K562 (cell line): ENCODE measurements around the gene CTSW. TPM values are rescaled to one million over a fixed set of nuclear protein-coding genes. Genes with fewer than 3 reads are reported as not detected.

ENCODE experiments used
- CBX1 ChIP-seq: sonication (generic); IDR thresholded peaks from 2 replicates; pipeline ENCODE4 v1.6.1; 2016; ENCODE audit warnings: antibody characterized with exemption, low read depth, mild to moderate bottlenecking
- GABPB2 ChIP-seq: fragments of 250-450 bp; sonication (Bioruptor Pico); conservative IDR thresholded peaks from 2 replicates; pipeline ENCODE4 v1.5.1; 2021; ENCODE audit warnings: mild to moderate bottlenecking
- JUN ChIP-seq, 2 experiments: sonication (generic) in 1 of 2; formaldehyde crosslinking in 1 of 2; IDR thresholded peaks; 2 replicates each; pipeline versions ENCODE4 v1.6.1 to v1.8.0; 2012 to 2022; ENCODE audit warnings: borderline replicate concordance in 2 of 2, mild to moderate bottlenecking in 2 of 2, improper control_type of control experiment in 1 of 2, low read depth in 1 of 2, low read length in 1 of 2, missing genetic modification reagents in 1 of 2
- JUND ChIP-seq, 2 experiments: IDR thresholded peaks; 2 replicates in 1 of 2; 3 replicates in 1 of 2; pipeline ENCODE4 v1.6.1; 2011; ENCODE audit warnings: borderline replicate concordance in 2 of 2, low read depth in 2 of 2, low read length in 2 of 2, improper control_type of control experiment in 1 of 2, missing biosample characterization in 1 of 2, missing genetic modification characterization in 1 of 2, missing genetic modification reagents in 1 of 2
- KLF10 ChIP-seq: fragments of 250-450 bp; sonication (Bioruptor Pico); IDR thresholded peaks from 2 replicates; pipeline ENCODE4 v1.6.1; 2021; ENCODE audit warnings: matching md5 sums
- RAD21 ChIP-seq, 2 experiments: fragments of 250-450 bp in 1 of 2; fragments of 450-650 bp in 1 of 2; sonication (Bioruptor Pico) in 1 of 2; formaldehyde crosslinking in 1 of 2; IDR thresholded peaks in 1 of 2; conservative IDR thresholded peaks in 1 of 2; 2 replicates each; pipeline versions ENCODE4 v1.4.0 to v1.8.0; 2020 to 2022; ENCODE audit warnings: mild to moderate bottlenecking in 2 of 2, moderate library complexity in 1 of 2
- TGIF2 ChIP-seq: sonication (generic); formaldehyde crosslinking; IDR thresholded peaks from 2 replicates; pipeline ENCODE4 v1.8.1; 2022; ENCODE audit warnings: mild to moderate bottlenecking, missing genetic modification reagents, moderate library complexity
- TRIM24 ChIP-seq, 2 experiments: fragments of 450-650 bp; IDR thresholded peaks; 2 replicates each; pipeline ENCODE4 v1.6.1; 2016
- ZNF444 ChIP-seq: fragments of 250-450 bp; sonication (Bioruptor Pico); IDR thresholded peaks from 2 replicates; pipeline ENCODE4 v1.4.0; 2020; ENCODE audit warnings: mild to moderate bottlenecking, moderate library complexity
- ZNF592 ChIP-seq: fragments of 450-650 bp; IDR thresholded peaks from 2 replicates; pipeline ENCODE4 v1.6.1; 2017; ENCODE audit warnings: antibody characterized with exemption, mild to moderate bottlenecking
- polyA plus RNA-seq, 8 experiments: library from polyadenylated mRNA; depleted of rRNA in 4 of 8; stranded (reverse) in 5 of 8; unstranded in 3 of 8; fragments of >200 nt; fragmentation: Nextera tagmentation in 2 of 8; fragmentation: Illumina TruSeq in 1 of 8; extraction: Ambion mirVana in 2 of 8; extraction: Trizol in 1 of 8; gene quantifications; 2 replicates each; pipeline versions ENCODE4 v1.2.1 to v1.2.3, GENCODE V29; 2011 to 2014; ENCODE audit warnings: inconsistent platforms in 1 of 8, missing spikeins in 1 of 8
- total RNA-seq, 7 experiments: library from RNA; depleted of rRNA in 6 of 7; stranded (reverse); fragments of >200 nt in 6 of 7; fragmentation: Illumina TruSeq in 2 of 7; extraction: Trizol in 2 of 7; gene quantifications; 2 replicates each; pipeline versions ENCODE4 v1.2.1 to v1.2.3, GENCODE V29; 2011 to 2021; ENCODE audit warnings: low replicate concordance in 1 of 7
- TF ChIP-seq, protein P1 (sequence below), 2 experiments: fragments of 450-650 bp; formaldehyde crosslinking in 1 of 2; IDR thresholded peaks; 2 replicates each; pipeline versions ENCODE4 v1.4.0 to v1.6.1; 2014 to 2020; ENCODE audit warnings: mild to moderate bottlenecking in 2 of 2, borderline replicate concordance in 1 of 2, low read depth in 1 of 2

CTSW gene
- total and polyA plus RNA-seq, 9 of the 15 experiments (the other 6 are each of a cell fraction or from before 2014, with no cell fraction given) = 0.04 TPM; not detected in 8

DNA sequence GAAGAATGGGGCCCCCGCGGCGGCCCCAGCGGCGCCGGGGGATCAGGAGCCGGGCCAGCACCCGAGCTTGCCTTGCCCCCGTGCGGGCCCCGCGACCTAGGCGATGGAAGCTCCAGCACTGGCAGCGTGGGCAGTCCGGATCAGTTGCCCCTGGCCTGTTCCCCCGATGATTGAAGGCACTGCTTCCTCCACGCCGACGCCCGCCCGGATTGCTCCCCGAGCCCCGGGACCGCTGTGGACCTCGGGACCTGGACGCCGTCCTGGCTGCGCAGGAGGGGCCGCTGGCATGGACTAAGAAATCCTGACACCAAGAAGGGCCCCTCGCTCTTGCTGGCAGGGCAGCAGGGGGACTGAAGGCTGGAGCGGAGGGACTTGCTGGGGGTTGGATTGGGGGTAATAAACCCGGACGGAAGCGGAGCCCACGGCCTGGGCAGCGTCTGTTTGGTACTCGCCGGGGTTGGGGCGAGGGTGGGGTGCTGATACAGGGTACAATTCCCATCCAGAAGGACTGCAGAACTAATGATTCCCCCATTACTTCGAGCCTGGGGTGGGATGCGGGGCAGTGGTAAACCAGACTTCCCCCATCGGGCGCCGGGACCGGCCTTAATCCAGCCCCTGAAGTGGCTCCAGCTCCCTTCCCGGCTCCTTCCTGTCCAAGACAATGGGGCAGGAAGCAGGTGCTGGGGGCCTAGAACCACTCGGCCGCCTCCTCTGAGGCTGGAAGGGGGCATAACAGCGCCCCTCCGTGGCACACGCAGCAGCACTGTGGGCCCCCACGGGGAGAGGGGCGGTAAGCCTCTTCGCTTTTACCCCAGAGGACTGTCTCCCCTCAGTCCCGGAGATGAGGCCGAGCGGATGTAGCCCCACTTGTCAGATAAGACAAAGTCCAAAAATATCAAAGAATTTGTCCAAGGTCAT, 11.8 kb downstream of the CTSW start (continued):
- TF ChIP-seq, protein P1, sequence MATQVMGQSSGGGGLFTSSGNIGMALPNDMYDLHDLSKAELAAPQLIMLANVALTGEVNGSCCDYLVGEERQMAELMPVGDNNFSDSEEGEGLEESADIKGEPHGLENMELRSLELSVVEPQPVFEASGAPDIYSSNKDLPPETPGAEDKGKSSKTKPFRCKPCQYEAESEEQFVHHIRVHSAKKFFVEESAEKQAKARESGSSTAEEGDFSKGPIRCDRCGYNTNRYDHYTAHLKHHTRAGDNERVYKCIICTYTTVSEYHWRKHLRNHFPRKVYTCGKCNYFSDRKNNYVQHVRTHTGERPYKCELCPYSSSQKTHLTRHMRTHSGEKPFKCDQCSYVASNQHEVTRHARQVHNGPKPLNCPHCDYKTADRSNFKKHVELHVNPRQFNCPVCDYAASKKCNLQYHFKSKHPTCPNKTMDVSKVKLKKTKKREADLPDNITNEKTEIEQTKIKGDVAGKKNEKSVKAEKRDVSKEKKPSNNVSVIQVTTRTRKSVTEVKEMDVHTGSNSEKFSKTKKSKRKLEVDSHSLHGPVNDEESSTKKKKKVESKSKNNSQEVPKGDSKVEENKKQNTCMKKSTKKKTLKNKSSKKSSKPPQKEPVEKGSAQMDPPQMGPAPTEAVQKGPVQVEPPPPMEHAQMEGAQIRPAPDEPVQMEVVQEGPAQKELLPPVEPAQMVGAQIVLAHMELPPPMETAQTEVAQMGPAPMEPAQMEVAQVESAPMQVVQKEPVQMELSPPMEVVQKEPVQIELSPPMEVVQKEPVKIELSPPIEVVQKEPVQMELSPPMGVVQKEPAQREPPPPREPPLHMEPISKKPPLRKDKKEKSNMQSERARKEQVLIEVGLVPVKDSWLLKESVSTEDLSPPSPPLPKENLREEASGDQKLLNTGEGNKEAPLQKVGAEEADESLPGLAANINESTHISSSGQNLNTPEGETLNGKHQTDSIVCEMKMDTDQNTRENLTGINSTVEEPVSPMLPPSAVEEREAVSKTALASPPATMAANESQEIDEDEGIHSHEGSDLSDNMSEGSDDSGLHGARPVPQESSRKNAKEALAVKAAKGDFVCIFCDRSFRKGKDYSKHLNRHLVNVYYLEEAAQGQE (IDR thresholded peaks at IDR 0.05; ENCODE audit: borderline replicate concordance) = peak; percentile 27; the same call in 1 of the 2 replicates
- TF ChIP-seq, protein P1 (CRISPR knock-in tag; IDR thresholded peaks at IDR 0.05; ENCODE audit: low read depth) = no peak
- peak; percentile 67; the same call in 1 of the 2 replicates for TF ChIP-seq TGIF2 (CRISPR knock-in tag)
- peak in 1 of 2 experiments; percentile 23; a peak in 1 of 4 replicates for TF ChIP-seq TRIM24 (IDR thresholded peaks at IDR 0.05)
- TF ChIP-seq KLF10 (CRISPR knock-in tag) = no peak
- no peak for TF ChIP-seq JUND (IDR thresholded peaks at IDR 0.05; ENCODE audit: borderline replicate concordance, low read depth, low read length)
- TF ChIP-seq JUND (tag; IDR thresholded peaks at IDR 0.05; ENCODE audit: borderline replicate concordance, low read depth, low read length) = no peak
- TF ChIP-seq CBX1 = peak; percentile 44
- TF ChIP-seq ZNF444 (CRISPR knock-in tag) = no peak
- no peak for TF ChIP-seq JUN (IDR thresholded peaks at IDR 0.05; ENCODE audit: borderline replicate concordance, low read depth, low read length)
- TF ChIP-seq JUN (CRISPR knock-in tag; IDR thresholded peaks at IDR 0.05; ENCODE audit: borderline replicate concordance) = no peak
- TF ChIP-seq GABPB2 (CRISPR knock-in tag) = no peak
- peak; percentile 6 to 42; a peak in 2 of 4 replicates for TF ChIP-seq RAD21 (CRISPR knock-in tag; conservative IDR thresholded peaks at IDR 0.05 in 1 of 2, IDR thresholded peaks at IDR 0.05 in 1 of 2)
- peak; percentile 61 for TF ChIP-seq ZNF592
